Osteoblast (primary cell): ENCODE measurements around the gene SOX5. TPM values are rescaled to one million over a fixed set of nuclear protein-coding genes. Genes with fewer than 3 reads are reported as not detected.

Source experiments
- DNase-seq: peaks from one replicate; pipeline ENCODE4 v3.0.0; 2011; ENCODE audit warnings: low spot score, mixed read lengths; ENCODE audit not compliant: insufficient read length; ENCODE audit errors: missing footprints
- H2AFZ ChIP-seq: 2 replicates; pipeline ENCODE4 v1.6.0; 2011; ENCODE audit warnings: mild to moderate bottlenecking, low read length
- H3K27ac ChIP-seq: 2 replicates; pipeline ENCODE4 v1.5.1; 2011; ENCODE audit warnings: mild to moderate bottlenecking, low read depth, low read length, moderate library complexity
- H3K27me3 ChIP-seq: 2 replicates; pipeline ENCODE4 v1.6.0; 2012; ENCODE audit warnings: mild to moderate bottlenecking, control low read depth, inconsistent platforms, low read length, moderate library complexity; ENCODE audit not compliant: insufficient read depth
- H3K36me3 ChIP-seq: 2 replicates; pipeline ENCODE4 v1.5.1; 2011; ENCODE audit warnings: mild to moderate bottlenecking, low read length, control low read depth, moderate library complexity; ENCODE audit not compliant: insufficient read depth
- H3K4me1 ChIP-seq: 2 replicates; pipeline ENCODE4 v1.5.1; 2011; ENCODE audit warnings: mild to moderate bottlenecking, low read length, control low read depth, moderate library complexity; ENCODE audit not compliant: insufficient read depth
- H3K4me2 ChIP-seq: 2 replicates; pipeline ENCODE4 v1.6.0; 2011; ENCODE audit warnings: mild to moderate bottlenecking, low read length; ENCODE audit not compliant: insufficient read depth
- H3K4me3 ChIP-seq: fragments of 200-600 bp; sonication (generic); 3 replicates; pipeline ENCODE4 v1.5.1; 2012; ENCODE audit warnings: mild to moderate bottlenecking, low read length, inconsistent platforms; ENCODE audit not compliant: insufficient read depth
- H3K79me2 ChIP-seq: 2 replicates; pipeline ENCODE4 v1.6.0; 2012; ENCODE audit warnings: mild to moderate bottlenecking, low read length, control low read depth, inconsistent platforms; ENCODE audit not compliant: insufficient read depth
- H3K9me3 ChIP-seq: 2 replicates; pipeline ENCODE4 v1.5.1; 2011; ENCODE audit warnings: low read depth, low read length, control low read depth
- H4K20me1 ChIP-seq: 2 replicates; pipeline ENCODE4 v1.6.0; 2012; ENCODE audit warnings: mild to moderate bottlenecking, low read length, control low read depth; ENCODE audit not compliant: insufficient read depth
- total RNA-seq: library from RNA; depleted of rRNA; stranded (reverse); fragments of >200 nt; gene quantifications from 2 replicates; pipeline ENCODE4 v1.2.3, GENCODE V29; 2012
- TF ChIP-seq, protein P1 (sequence below): IDR thresholded peaks from 2 replicates; pipeline ENCODE4 v1.5.1; 2011; ENCODE audit warnings: mild to moderate bottlenecking, low read depth, low read length, moderate library complexity; ENCODE audit errors: extremely low read depth

SOX5 gene
- total RNA-seq, 1 donor = 5.1 TPM

DNA sequence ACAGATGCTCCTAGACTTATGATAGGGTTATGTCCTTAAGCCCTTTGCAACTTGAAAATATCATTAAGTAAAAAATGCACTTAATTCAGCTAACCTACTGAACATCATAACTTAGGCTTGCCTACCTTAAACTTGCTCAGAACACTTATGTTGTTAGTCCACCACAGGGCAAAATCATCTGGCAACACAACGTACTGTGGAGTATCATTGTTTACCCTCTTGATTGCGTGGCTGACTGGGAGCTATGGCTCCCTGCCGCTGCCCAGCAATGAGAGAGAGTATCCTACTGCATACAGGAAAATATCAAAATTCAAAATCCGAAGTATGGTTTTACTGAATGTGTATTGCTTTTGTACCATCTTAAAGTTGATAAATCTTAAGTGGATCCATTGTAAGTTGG lies 105.5 kb downstream of the SOX5 start:
- H2AFZ ChIP-seq = no peak overlapping the region

DNA sequence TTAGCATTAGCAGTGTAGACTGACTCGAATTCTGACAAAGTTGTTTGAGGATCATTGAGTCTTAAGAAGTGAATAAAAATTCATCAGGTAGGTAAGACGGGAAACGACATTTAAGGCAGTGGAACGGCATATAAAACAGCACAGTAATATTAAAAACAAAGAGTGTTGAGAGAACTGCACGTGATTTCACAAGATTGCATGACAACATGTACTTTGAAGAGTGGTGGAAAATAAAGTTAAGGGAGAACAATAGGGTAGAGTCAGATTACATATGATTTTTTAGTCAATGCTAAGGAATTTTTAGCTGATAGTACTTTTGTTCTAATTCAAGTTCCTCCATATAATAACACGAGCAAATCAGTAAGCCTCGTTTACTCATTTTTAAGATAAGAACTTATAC lies 115.4 kb downstream of the SOX5 start:
- no peaks in the 10 kb centered on the region for H3K9me3 ChIP-seq
- H3K4me1 ChIP-seq = no peaks in the 10 kb centered on the region
- H3K27ac ChIP-seq = no peak overlapping the region
- no peak for DNase-seq
- no peaks in the 10 kb centered on the region for H3K27me3 ChIP-seq
- H4K20me1 ChIP-seq = no peaks in the 10 kb centered on the region
- H3K36me3 ChIP-seq = no peaks in the 10 kb centered on the region
- H3K4me3 ChIP-seq = no peak overlapping the region
- TF ChIP-seq, protein P1, sequence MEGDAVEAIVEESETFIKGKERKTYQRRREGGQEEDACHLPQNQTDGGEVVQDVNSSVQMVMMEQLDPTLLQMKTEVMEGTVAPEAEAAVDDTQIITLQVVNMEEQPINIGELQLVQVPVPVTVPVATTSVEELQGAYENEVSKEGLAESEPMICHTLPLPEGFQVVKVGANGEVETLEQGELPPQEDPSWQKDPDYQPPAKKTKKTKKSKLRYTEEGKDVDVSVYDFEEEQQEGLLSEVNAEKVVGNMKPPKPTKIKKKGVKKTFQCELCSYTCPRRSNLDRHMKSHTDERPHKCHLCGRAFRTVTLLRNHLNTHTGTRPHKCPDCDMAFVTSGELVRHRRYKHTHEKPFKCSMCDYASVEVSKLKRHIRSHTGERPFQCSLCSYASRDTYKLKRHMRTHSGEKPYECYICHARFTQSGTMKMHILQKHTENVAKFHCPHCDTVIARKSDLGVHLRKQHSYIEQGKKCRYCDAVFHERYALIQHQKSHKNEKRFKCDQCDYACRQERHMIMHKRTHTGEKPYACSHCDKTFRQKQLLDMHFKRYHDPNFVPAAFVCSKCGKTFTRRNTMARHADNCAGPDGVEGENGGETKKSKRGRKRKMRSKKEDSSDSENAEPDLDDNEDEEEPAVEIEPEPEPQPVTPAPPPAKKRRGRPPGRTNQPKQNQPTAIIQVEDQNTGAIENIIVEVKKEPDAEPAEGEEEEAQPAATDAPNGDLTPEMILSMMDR = no peak
- H3K4me2 ChIP-seq = no peak overlapping the region
- H3K79me2 ChIP-seq = no peaks in the 10 kb centered on the region
- H2AFZ ChIP-seq = no peak overlapping the region

More for the DNA sequence above, 105.5 kb downstream of the SOX5 start:
- Histone ChIP-seq H3K36me3 (no peaks in the 10 kb centered on the region), H3K27ac (no peak overlapping the region), H3K79me2 (no peaks in the 10 kb centered on the region), H4K20me1 (no peaks in the 10 kb centered on the region), H3K4me1 (no peaks in the 10 kb centered on the region), H3K4me2 (no peak overlapping the region), H3K9me3 (no peaks in the 10 kb centered on the region), H3K27me3 (no peaks in the 10 kb centered on the region), H3K4me3 (no peak overlapping the region)
- DNase-seq = no peak
- TF ChIP-seq, protein P1 = no peak

DNA sequence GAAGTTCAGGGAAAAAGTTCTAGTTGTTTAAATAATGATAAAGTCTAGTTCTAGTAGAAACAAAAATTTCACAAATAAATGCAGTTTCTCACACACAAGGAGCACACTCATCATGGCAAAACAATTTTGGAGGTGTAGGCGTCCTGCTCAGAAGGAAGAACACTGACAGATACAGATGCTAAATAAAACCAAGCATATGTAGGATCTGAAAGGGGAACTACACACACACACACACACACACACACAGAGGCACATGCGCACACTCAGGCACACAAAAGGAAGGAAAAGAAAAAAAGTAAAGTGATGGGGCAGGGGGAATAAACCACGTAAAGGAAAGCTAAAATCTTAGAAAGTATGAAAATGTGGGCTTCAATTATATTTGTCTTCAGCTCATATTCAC lies 117.7 kb downstream of the SOX5 start:
- Histone ChIP-seq H3K4me2 (no peak overlapping the region), H4K20me1 (no peaks in the 10 kb centered on the region), H3K4me1 (no peaks in the 10 kb centered on the region), H3K27ac (no peak overlapping the region), H3K9me3 (no peaks in the 10 kb centered on the region), H3K36me3 (no peaks in the 10 kb centered on the region), H3K79me2 (no peaks in the 10 kb centered on the region), H3K27me3 (no peaks in the 10 kb centered on the region), H3K4me3 (no peak overlapping the region), H2AFZ (no peak overlapping the region)
- TF ChIP-seq, protein P1 = no peak
- DNase-seq = no peak

DNA sequence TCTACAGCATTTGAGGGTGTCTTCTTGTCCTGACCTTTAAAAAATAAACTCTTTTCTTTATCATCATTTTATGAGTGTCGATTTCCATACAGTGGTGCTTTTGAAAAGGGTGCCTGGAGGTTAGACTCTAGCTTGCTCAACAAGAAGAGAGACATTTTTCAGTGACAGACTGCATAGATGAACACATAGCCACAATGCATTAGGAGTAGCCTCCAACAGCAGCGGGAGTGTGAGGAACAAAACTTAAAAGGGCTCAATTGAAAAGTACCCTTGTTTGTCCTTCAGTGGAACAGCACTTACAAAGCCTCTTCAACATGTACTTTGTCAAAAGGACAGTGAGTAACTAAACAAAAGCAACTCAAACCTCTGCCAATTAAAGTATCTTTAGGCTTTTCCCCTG lies 119.3 kb downstream of the SOX5 start:
- H3K27ac ChIP-seq = no peak overlapping the region
- no peaks in the 10 kb centered on the region for H4K20me1 ChIP-seq
- H3K79me2 ChIP-seq = no peaks in the 10 kb centered on the region
- no peak for DNase-seq
- H2AFZ ChIP-seq = no peak overlapping the region
- no peak overlapping the region for H3K4me2 ChIP-seq
- no peaks in the 10 kb centered on the region for H3K9me3 ChIP-seq
- no peaks in the 10 kb centered on the region for H3K4me1 ChIP-seq
- no peaks in the 10 kb centered on the region for H3K36me3 ChIP-seq
- H3K27me3 ChIP-seq = no peaks in the 10 kb centered on the region
- TF ChIP-seq, protein P1 = no peak
- no peak overlapping the region for H3K4me3 ChIP-seq
